ENCODE measurements around the gene CXCR5.

CXCR5 gene

GRCh38 chr11:118853678-118854077 lies 30.0 kb upstream of the CXCR5 start:
- TF ChIP-seq, protein P1, sequence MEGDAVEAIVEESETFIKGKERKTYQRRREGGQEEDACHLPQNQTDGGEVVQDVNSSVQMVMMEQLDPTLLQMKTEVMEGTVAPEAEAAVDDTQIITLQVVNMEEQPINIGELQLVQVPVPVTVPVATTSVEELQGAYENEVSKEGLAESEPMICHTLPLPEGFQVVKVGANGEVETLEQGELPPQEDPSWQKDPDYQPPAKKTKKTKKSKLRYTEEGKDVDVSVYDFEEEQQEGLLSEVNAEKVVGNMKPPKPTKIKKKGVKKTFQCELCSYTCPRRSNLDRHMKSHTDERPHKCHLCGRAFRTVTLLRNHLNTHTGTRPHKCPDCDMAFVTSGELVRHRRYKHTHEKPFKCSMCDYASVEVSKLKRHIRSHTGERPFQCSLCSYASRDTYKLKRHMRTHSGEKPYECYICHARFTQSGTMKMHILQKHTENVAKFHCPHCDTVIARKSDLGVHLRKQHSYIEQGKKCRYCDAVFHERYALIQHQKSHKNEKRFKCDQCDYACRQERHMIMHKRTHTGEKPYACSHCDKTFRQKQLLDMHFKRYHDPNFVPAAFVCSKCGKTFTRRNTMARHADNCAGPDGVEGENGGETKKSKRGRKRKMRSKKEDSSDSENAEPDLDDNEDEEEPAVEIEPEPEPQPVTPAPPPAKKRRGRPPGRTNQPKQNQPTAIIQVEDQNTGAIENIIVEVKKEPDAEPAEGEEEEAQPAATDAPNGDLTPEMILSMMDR (conservative IDR thresholded peaks at IDR 0.05; ENCODE audit: low read depth): no peak
- no peak for DNase-seq (ENCODE audit: low spot score)
- ChIA-PET CTCF (no interaction called here), POLR2A (ENCODE audit: low non-redundant PET) (no interaction called here)
- H3K27ac ChIP-seq: no peak overlapping the region

GRCh38 chr11:118856314-118856713 lies 27.4 kb upstream of the CXCR5 start:
- DNase-seq (ENCODE audit: low spot score): no peak
- ChIA-PET POLR2A (ENCODE audit: low non-redundant PET) (no interaction called here), CTCF (interaction anchor here (0.5 kb wide), 1 partner anchor 546 kb away, joined by 3 read pairs; no protein-coding TSS in a partner anchor)
- H3K27ac ChIP-seq: no peak overlapping the region
- TF ChIP-seq, protein P1 (conservative IDR thresholded peaks at IDR 0.05; ENCODE audit: low read depth): no peak

- DNase-seq (ENCODE audit: low spot score): no peak
Measured at GRCh38 chr11:118857385-118857784, 26.3 kb upstream of the CXCR5 start.

GRCh38 chr11:118859973-118860372 lies 23.7 kb upstream of the CXCR5 start:
- H3K27ac ChIP-seq: no peak overlapping the region
- TF ChIP-seq, protein P1 (conservative IDR thresholded peaks at IDR 0.05; ENCODE audit: low read depth): no peak
- no peak for DNase-seq (ENCODE audit: low spot score)
- ChIA-PET POLR2A (ENCODE audit: low non-redundant PET) (interaction anchor here (0.8 kb wide), 1 partner anchor 68 kb away, joined by 5 read pairs; no protein-coding TSS in a partner anchor), CTCF (no interaction called here)

More at GRCh38 chr11:118857385-118857784, 26.3 kb upstream of the CXCR5 start:
- H3K27ac ChIP-seq: no peak overlapping the region
- ChIA-PET CTCF (no interaction called here), POLR2A (ENCODE audit: low non-redundant PET) (no interaction called here)
- TF ChIP-seq, protein P1 (conservative IDR thresholded peaks at IDR 0.05; ENCODE audit: low read depth): no peak

DNA sequence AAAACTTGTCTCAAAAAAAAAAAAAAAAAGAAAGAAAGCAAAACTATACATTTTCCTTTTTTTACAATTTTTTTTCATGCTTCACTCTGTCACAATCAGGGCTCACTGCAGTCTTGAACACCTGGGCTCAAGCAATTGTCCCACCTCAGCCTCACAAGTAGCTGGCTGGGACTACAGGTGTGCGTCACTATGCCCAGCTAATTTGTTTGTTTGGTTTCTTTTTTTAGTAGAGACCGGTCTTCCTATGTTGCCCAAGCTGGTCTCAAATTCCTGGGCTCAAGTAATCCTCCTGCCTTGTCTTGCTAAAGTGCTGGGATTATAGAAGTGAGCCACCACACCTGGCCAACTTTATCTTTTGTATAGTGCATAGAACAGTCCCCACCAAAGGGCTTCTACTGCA lies 15.0 kb upstream of the CXCR5 start:
- ChIA-PET POLR2A (ENCODE audit: low non-redundant PET) (no interaction called here), CTCF (no interaction called here)
- H3K27ac ChIP-seq: no peak overlapping the region

DNA sequence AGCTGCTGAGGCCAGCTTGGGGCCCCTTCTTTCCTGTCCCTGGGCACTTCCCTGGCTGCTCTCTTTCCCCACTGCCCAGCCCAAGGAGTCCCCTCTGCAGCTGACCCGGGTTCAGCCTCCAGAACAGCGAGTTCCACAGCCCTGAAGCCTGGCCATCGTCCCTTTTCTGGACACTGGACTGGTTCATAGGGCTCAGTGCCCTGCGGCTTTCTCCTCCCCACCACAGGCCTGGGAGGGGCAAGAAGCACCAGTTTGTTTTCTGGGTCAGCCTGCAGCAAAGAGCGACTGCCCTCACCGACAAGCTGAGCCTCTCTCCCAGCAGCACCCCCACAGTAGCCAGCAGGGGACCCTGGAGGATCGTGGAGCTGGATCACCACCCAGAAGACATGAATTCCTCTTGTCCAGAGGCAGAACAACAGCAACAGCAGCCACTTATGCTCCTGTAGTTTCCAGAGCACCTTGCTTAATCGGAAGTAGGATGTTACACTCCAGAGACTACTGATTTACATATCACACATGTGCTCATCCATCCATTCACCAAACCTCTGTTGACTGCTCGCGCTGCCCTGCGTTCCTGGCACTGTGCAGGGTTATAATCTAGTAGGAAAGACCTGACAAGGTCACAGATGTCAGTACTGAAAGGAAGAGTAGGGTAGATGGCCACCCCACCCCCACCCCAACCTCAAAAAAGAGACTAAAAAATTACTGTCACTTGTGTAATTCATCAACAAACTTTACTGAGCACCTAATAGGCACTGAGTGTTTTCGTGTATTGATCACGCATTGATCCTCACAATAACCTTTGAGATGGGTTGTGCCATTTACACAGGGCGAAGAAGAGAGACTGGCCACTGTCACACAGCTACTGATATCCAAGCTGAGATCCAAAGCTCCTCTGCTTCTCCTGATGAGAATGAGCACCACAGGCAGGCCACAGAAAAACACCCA lies 13.0 kb upstream of the CXCR5 start:
- H3K27ac ChIP-seq: no peak overlapping the region
- POLR2A ChIA-PET (ENCODE audit: low non-redundant PET): no interaction called here
- no peak for DNase-seq (ENCODE audit: low spot score)
- CTCF ChIA-PET: interaction anchor here (0.6 to 1.0 kb wide), 2 partner anchors 25 to 86 kb away, joined by 3 read pairs; partner anchors contain the start of gene UPK2
- TF ChIP-seq, protein P1 (conservative IDR thresholded peaks at IDR 0.05; ENCODE audit: low read depth): no peak

More for the DNA sequence above, 15.0 kb upstream of the CXCR5 start:
- DNase-seq (ENCODE audit: low spot score): no peak
- TF ChIP-seq, protein P1 (conservative IDR thresholded peaks at IDR 0.05; ENCODE audit: low read depth): no peak
